SIG-M5 (cell line): ENCODE data around the gene CADPS.

ENCODE experiments used
- DNase-seq: peaks from one replicate; lab custom pipeline; 2025; lab: John Stamatoyannopoulos, UW

CADPS gene

DNA sequence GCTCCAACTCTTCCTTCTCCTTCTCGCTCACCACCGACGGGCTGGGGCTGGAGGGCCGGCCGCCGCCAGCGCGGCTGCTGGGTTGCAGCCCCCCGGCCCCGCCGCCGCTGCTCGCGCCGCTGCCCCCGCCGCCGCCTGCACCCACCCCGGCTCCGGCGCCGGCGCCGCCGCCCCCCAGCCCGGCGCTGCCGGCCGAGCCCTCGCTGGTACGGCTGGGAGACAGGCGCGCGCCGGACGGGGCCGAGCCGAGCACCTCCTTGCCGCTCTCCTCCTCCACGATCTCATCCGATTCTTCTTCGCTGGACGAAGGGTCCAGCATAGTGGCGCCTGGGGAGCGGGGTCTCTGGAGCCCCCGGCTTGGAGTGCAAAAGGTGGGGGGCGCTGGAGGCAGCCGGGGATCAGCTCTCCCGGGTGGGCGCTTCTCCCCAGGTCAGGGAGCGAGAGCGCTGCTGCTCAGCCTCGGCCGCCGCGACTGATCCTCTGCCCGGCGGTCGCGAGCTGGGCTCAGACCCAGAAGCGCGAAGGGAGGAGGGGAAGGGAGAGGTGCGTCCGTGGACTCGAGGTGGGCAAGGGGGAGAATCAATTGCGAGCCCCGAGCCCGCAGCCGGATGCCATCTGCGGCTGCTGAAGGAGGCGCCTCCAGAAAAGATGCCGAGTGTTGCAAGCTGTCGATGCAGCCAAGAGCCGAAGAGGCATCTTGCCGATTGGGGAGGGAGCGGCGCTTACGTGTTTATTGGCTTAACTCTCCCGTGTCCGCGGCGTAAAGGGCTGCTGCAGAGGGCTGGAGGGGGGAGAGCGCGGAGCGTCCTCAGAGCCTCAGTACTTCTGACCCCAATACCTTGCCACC lies at the start of gene CADPS:
Gene CADPS (minus strand): TSS at position 706 of the 847 bp plus-strand sequence. CDS start 387 bp downstream, at position 319.
- DNase-seq = no peak

DNA sequence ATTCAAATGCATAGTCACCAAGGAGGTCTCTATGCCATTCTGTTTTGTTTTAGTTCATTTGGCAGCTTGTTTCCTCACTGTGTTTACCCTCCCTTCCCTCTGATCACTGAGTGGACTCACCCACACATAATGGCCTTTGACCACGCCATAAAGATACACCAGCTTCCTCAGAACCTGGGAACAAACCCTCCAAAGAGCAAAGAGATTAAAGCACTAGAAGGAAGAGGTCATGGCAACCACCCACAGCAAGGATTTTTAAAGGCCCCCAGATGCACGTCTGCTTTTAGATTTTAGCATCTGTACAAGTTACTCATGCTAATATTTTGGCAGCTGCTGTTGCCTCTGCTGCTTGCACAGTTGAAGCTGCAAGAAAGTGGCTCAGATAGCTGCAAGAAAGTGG lies 47.9 kb upstream of the CADPS start:
- no peak for DNase-seq

DNA sequence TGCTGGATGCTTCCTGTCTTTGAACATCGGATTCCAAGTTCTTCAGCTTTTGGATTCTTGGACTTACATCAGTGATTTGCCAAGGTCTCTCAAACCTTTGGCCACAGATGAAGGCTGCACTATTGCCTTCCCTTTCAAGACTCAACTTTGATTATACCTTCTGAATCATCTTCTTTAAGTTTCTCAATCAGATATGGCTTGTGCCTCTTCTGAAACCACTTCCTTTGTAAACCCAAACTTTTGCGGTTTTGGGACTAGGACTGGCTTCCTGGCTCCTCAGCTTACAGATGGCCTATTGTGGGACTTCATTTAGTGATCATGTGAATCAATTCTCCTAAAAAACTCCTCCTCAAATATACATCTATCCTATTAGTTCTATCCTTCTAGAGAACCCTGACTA lies 47.1 kb upstream of the CADPS start:
- DNase-seq = no peak

DNA sequence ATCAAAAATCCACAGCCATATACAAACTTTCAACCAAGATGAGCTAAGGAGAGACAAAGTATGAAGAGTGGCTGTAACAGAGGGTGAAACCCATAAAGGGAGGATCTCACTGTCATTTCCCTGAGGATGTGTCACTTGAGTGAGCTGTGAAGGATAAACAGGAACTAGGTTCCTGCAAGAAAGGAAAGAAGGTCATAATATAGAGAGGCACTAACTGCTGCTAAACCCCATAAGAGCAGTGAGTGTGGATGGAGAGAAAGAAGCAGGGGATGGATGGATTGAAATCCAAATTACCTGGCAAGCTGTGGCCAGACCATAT lies 45.2 kb upstream of the CADPS start:
- no peak for DNase-seq

DNA sequence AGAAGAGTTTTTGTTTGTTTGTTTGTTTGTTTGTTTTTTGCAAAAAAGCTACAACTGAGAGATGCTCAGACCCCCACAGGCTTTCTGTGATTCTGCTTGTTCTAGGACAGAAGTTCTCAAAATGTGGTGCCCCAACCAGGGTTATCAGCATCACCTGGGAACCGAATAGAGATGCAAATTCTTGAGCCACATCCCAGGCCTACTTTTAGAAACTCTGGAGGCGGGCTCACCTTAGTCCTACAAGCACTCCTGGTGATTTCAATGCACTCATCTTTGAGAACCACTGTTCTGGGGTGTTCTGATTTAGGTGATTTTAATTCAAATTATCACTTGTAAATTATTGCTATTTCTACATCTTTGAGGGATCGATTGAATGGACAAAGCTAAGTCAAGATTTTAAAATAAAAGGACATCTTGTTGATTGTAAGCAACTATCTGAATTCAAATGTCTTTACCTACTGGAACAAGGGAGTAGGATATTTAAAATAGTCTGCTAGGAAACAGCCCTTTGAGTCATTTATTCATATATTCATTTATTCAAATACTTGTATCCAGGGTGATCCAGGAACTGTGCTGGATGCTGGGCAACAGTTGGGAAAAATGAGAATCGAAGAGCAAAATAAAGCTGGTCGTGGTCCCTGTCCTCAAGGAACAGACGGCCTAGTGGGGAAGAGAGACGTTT lies 44.7 kb upstream of the CADPS start:
- no peak for DNase-seq

GRCh38 chr3:62918777-62919176 lies 43.6 kb upstream of the CADPS start:
- DNase-seq = no peak

DNA sequence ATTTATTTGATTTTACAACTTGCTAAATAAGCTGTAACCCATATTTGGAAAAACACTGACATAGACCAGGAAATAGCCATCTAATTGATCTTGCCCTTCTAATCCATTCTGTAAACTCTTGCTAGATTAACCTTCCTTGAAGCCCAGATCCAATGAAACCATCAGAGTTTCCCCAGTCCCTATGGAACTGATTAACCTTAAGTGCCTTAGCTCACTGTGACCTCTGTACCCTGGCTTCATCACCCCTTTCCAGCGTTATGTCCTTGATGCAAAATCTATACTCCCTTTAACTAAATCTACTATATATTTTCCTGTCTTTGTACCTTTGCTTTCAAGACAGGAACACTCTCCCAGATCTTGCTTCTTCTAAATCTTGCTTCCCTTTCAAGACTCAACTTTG lies 42.9 kb upstream of the CADPS start:
- no peak for DNase-seq

- no peak for DNase-seq
These were observed 36.3 kb upstream of the CADPS start for GRCh38 chr3:62911526-62911925.

- DNase-seq = no peak
These were observed 30.1 kb upstream of the CADPS start for GRCh38 chr3:62905331-62905730.

- DNase-seq = no peak
These were observed 23.6 kb upstream of the CADPS start for GRCh38 chr3:62898530-62899496.

GRCh38 chr3:62895901-62896300 lies 20.7 kb upstream of the CADPS start:
- DNase-seq = no peak

- DNase-seq = no peak
These were observed 17.7 kb upstream of the CADPS start for GRCh38 chr3:62892951-62893350.

- DNase-seq = no peak
These were observed 16.8 kb upstream of the CADPS start for GRCh38 chr3:62892045-62892444.

DNA sequence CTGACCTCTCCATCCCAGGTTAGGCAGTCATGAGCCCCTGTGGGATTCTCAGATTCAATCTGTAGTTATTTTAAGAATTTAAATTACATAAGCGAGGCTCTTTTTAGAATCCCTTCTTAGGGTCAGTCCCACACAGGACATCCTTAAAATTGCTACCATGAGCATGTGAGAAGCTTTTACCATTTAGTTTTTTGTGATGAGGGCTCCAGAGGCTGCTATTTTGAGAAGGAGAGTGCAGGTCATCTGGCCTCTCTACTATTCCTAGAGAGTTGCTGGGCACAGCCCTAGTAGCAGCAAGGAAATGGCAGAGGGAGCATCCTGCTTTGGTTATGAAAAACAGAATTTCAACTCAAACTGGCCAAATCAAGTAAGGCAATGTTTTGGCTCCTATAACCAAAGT lies 13.6 kb upstream of the CADPS start:
- no peak for DNase-seq

GRCh38 chr3:62888180-62888579 lies 13.0 kb upstream of the CADPS start:
- no peak for DNase-seq

DNA sequence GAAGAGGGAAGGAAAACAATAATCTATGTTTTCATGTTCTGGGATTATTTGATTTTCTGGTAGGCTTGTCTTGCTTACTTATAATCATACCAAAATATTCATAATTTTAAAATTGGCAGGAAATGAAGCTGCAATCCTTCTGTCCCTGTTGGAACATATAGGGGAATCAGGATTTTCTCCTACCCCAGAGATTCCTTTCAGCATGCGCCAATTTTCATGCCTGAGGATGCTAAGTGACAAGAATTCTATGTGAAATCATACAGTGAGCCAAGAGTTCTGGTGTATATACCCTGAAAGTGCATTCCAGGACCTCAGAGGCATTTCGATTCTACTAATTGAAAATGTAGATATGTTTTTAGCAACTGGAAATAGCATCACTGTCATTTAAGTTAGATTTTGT lies 9.9 kb upstream of the CADPS start:
- no peak for DNase-seq

DNA sequence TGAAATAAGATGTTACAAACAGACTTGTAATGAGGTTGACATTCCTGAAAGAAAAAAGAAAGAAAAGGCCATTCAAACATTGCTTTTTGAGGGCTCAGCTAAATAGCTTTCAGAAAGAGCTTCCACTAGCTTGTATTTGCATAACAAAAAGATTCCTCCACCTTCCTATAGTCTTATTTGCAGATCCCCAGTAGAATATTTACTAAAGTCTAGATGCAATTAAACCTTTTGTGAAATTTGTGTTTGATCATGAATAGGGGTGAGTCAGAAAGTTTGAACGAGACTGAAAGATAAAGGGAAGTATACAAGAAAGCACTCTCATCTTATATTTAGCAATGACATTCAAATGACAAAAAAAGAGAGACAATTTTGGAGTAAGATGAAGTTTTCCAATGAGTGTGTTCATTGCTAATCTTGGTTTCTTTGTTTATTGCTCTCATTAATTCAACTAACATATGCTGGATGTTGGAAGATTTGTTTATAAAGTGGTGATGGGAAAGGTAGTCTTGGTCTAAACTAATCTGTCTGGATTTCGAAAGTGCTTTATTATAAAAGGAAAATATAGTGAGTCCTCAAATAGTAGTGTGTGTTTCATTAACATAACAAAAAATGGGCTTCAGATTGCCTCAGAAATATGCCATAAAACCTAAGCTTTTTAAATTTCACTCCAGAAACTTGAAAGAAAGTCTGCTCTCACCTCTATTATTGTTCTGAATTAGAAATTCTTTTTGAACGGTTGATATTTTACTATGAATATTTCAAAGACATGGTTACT lies 9.1 kb upstream of the CADPS start:
- no peak for DNase-seq

DNA sequence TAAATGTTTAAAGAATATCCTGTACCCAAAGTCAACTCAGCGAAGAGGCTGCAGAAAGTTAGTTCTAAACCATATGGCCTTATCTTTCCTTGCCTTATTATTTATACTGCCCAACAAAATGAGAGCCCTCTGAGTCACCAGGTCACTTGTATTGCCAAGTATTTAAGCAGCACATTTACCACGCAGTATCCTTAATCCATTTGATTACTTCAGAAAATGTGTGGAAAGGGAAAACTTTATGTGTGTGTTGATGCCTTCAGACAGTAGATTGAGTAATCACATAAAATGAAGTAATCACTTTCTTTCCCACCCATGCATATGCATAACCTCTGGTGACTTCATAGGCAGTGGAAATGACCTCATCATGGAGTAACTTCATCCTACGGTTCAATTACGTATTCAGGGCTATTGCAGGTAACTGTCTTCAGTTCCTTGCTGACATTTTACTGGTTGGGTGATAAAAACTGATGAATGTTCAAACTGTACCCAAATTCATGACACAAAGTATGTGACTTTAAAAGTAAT lies 7.5 kb upstream of the CADPS start:
- DNase-seq = no peak

DNA sequence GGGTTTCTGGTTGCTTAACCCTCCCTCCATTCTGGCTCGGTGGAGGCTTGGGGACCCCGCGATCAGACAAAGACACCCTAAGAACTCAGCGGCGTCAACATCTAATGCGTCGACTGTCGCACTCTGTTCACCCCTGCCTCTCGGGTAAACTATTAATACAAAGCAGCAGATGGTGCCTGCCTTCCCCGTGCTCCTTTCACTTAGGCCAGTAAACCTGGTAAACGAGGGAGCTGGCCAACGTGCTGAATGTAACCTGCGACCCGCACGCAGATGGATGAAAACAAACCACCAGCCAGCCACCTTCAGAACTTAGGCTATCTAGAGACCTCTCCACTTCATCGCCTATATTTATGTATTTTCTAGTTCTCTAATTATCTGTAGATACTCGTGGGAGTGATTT lies 848 bp upstream of the CADPS start:
- no peak for DNase-seq

GRCh38 chr3:62875558-62876002 lies 364 bp upstream of the CADPS start:
- DNase-seq = no peak
